Neural crest cell (in vitro differentiated cells): ENCODE measurements around the gene SHROOM3. TPM values are rescaled to one million over a fixed set of nuclear protein-coding genes. Genes with fewer than 3 reads are reported as not detected.

Experiments
- DNase-seq: peaks from one replicate; pipeline ENCODE4 v3.0.0; 2021; ENCODE audit warnings: low read depth, mixed read lengths, low spot score
- H3K27ac Mint-ChIP-seq: one replicate; pipeline ENCODE4 v1.8.0; 2021; ENCODE audit warnings: mild to moderate bottlenecking, mixed read lengths; ENCODE audit not compliant: unreplicated experiment
- H3K27me3 Mint-ChIP-seq: 2 replicates; pipeline ENCODE4 v1.8.0; 2021; ENCODE audit warnings: low read depth, mild to moderate bottlenecking, mixed read lengths
- H3K36me3 Mint-ChIP-seq: 2 replicates; pipeline ENCODE4 v1.8.0; 2021; ENCODE audit warnings: low read depth, mild to moderate bottlenecking, mixed read lengths
- H3K4me1 Mint-ChIP-seq: 2 replicates; pipeline ENCODE4 v1.8.0; 2021; ENCODE audit warnings: mixed read lengths
- H3K4me3 Mint-ChIP-seq: one replicate; pipeline ENCODE4 v1.8.0; 2021; ENCODE audit warnings: mild to moderate bottlenecking, mixed read lengths
- H3K9me3 Mint-ChIP-seq: 2 replicates; pipeline ENCODE4 v1.8.0; 2021; ENCODE audit warnings: mixed read lengths
- total RNA-seq: library from RNA; stranded (reverse); gene quantifications from 2 replicates; pipeline ENCODE4 v1.2.1, GENCODE V29; 2021
- TF ChIP-seq, protein P1 (sequence below): fragments of 200-600 bp; sonication (generic); conservative IDR thresholded peaks from 2 replicates; pipeline ENCODE4 v1.5.0; 2021; ENCODE audit warnings: antibody characterized with exemption, mild to moderate bottlenecking

Gene SHROOM3
- total RNA-seq, 1 donor from 2014 or later, result 40.1 TPM

DNA sequence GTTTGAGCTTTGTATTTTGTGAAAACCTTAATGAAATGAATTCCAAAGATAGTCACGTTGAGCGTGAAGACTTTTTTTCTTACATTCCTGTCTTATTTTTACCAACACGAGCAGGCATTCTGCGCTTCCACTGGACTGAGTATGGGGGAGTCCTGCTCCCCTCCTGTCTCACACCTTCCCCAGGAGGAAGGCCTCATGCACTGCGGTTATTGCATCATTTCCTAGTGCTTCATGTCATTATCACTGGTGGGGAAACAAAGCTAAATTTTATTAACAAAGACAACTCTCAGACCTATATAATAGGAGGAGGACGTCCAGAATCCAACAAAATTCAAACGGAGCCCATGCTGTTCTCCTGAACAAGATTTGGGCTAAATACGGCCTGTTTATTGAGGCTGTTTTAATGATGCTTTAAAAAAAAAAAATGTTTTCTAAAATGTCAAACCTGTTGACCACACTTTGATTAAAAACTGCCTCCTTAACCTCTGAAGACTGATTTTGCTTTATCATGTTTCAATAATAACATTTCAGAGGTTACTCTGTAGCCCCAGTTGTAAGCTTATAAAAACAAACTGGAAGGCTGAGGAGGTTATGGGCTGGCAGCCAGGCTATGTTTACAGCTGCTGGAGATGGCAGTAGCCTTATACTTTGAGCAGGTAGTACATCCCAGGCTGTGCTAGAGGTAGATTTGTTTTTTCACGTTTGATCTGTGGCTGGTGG is 344.9 kb downstream of the SHROOM3 start:
- Mint-ChIP-seq H3K27me3 (no peaks in the 10 kb centered on the region), H3K36me3 (peaks cover 47% of the 10 kb centered on the region), H3K4me3 (no peak overlapping the region), H3K4me1 (peaks cover 3% of the 10 kb centered on the region), H3K27ac (no peak overlapping the region), H3K9me3 (peaks cover 11% of the 10 kb centered on the region)
- no peak for DNase-seq
- TF ChIP-seq, protein P1, sequence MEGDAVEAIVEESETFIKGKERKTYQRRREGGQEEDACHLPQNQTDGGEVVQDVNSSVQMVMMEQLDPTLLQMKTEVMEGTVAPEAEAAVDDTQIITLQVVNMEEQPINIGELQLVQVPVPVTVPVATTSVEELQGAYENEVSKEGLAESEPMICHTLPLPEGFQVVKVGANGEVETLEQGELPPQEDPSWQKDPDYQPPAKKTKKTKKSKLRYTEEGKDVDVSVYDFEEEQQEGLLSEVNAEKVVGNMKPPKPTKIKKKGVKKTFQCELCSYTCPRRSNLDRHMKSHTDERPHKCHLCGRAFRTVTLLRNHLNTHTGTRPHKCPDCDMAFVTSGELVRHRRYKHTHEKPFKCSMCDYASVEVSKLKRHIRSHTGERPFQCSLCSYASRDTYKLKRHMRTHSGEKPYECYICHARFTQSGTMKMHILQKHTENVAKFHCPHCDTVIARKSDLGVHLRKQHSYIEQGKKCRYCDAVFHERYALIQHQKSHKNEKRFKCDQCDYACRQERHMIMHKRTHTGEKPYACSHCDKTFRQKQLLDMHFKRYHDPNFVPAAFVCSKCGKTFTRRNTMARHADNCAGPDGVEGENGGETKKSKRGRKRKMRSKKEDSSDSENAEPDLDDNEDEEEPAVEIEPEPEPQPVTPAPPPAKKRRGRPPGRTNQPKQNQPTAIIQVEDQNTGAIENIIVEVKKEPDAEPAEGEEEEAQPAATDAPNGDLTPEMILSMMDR, result no peak

DNA sequence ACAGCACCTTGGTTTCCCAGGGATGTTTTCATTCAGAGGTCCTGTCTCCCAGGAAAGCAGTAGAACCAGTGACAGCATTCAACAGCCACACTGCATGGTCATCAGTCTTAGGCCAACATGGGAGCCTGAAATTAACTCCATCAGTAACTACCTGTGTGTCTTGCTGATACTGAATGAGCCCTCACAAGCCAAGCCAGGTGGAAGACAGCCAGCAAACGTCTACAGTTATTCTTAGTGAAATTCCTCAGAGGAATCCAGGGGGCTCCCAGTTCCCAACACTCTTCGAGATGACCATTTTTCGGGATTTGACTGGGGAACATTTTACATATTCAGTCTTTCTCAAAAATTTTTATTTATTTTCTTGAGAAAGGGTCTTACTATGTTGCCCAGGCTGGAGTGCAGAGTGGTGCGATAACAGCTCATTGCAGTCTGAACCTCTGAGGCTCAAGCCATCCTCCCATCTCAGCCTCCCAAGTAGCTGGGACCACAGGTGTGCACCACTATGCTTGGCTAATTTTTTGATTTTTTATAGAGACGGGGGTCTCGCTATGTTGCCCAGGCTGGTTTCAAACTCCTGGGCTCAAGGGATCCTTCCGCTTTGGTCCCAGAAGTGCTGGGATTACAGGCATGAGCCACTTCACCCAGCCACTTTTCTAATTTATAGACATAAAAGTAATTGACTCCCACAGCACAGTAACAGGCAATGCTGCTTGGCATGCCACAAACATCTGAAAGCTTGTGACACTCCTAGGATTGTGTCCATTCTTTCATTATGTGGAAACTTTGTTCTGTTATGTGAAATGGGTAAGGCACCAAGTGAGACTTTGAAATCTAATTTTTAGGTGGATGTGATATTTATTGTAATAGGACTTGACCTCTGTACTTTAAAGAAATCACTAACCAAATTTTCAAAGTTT is 346.0 kb downstream of the SHROOM3 start:
- Mint-ChIP-seq H3K4me1 (peaks cover 3% of the 10 kb centered on the region), H3K9me3 (peaks cover 8% of the 10 kb centered on the region), H3K4me3 (no peak overlapping the region), H3K27ac (no peak overlapping the region), H3K36me3 (peaks cover 43% of the 10 kb centered on the region), H3K27me3 (no peaks in the 10 kb centered on the region)
- DNase-seq, result no peak
- TF ChIP-seq, protein P1, result no peak

DNA sequence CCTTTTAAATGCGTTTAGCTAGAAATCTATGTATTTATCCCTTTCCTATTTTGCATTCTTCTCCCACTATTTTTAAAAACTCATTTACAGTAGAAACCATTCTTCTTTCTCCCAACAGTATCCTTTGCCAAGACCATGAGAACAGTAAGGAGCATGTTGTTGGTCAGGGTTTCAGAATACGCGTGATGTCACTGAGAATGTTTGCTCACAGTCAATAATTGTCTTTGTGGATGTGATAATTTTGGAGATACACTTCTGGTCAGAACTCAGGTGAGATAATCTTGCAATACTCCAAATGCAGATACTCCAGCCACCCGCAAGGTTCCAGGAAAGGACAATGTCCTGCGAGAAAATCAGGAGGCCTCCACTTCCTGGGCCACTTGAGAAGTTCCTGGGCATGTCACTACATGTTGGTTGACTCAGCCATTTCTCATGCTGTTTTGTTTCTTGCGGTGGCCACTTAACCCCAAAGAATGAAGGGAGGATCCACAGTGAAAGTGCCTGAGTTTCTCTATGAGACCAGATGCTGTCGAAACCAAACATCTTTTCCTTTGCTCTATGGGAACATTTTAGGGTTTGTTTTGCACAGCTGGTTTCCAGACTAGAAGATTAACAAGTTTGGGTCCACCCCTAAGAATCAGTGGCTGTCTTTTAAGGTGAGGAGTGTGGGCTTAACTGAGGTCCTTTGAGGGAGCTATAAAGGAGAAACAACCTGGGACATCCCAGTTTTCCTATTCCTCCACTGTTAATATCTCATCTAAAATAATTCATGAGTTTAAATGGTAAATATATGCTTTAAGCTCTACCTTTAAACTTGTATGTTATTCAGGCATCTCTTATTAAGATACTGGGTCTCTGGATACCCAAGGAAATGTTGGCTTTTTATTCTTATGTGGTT is 346.9 kb downstream of the SHROOM3 start:
- no peaks in the 10 kb centered on the region for H3K27me3 Mint-ChIP-seq
- H3K4me1 Mint-ChIP-seq, result peaks cover 3% of the 10 kb centered on the region
- H3K9me3 Mint-ChIP-seq, result peaks cover 1% of the 10 kb centered on the region
- no peak overlapping the region for H3K4me3 Mint-ChIP-seq
- TF ChIP-seq, protein P1, result no peak
- peak overlapping the region; percentile 12 for H3K27ac Mint-ChIP-seq
- DNase-seq, result no peak
- H3K36me3 Mint-ChIP-seq, result peaks cover 39% of the 10 kb centered on the region

DNA sequence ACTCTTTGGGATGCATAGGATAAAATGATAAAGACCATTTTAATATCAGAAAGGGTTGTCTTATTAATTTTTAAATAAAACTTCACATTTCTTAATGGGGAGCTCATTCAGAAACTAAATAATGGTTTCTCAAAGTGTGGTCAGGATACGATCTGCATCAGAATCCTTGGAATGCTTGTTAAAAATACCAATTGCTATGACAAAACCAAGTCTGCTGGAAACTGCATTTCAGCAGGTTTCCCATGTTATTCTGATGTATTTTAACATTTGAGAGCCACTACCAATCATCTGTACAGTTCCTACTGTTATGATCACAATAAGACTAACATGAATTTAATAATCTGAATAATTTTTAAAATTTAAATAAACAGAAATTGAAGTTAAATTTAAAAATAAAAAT is 347.8 kb downstream of the SHROOM3 start:
- DNase-seq, result no peak
- Mint-ChIP-seq H3K27me3 (no peaks in the 10 kb centered on the region), H3K4me3 (no peak overlapping the region), H3K36me3 (peaks cover 43% of the 10 kb centered on the region), H3K4me1 (peaks cover 3% of the 10 kb centered on the region), H3K9me3 (no peaks in the 10 kb centered on the region), H3K27ac (no peak overlapping the region)
- TF ChIP-seq, protein P1, result no peak

DNA sequence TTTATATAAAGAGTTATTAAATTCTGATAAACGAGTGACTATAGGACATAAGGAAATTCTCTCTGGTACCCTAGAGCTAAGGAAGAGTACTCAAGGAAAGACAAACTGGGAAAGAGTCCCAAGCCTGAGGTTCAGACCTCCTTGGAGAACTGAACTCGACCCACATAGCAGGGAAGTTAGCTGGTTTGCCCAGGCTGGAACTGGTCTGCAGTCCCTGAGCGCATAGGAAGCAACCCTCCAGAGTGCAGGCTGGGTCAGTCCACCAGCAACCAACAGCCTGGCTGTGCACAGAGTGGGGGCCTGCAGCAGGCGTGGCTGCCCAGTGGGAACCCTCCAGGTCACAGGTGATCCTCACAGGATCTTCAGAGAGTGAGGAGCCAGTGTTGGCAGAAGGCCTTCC is 348.8 kb downstream of the SHROOM3 start:
- peaks cover 47% of the 10 kb centered on the region for H3K36me3 Mint-ChIP-seq
- TF ChIP-seq, protein P1, result no peak
- no peak overlapping the region for H3K4me3 Mint-ChIP-seq
- H3K27ac Mint-ChIP-seq, result no peak overlapping the region
- H3K4me1 Mint-ChIP-seq, result peaks cover 3% of the 10 kb centered on the region
- no peak for DNase-seq
- peaks cover under 1% of the 10 kb centered on the region for H3K9me3 Mint-ChIP-seq
- H3K27me3 Mint-ChIP-seq, result no peaks in the 10 kb centered on the region
